GM12873 (cell line): ENCODE data around the gene TMEM87B.

Experiments used
- TF ChIP-seq, protein P1 (sequence below): IDR thresholded peaks from 2 replicates; pipeline ENCODE4 v1.5.1; 2012; ENCODE audit warnings: low read depth, mild to moderate bottlenecking, moderate library complexity, low read length, control low read depth; ENCODE audit not compliant: insufficient read depth; ENCODE audit errors: missing control alignments

TMEM87B gene

GRCh38 chr2:112162341-112162740 lies 107.3 kb downstream of the TMEM87B start:
- TF ChIP-seq, protein P1, sequence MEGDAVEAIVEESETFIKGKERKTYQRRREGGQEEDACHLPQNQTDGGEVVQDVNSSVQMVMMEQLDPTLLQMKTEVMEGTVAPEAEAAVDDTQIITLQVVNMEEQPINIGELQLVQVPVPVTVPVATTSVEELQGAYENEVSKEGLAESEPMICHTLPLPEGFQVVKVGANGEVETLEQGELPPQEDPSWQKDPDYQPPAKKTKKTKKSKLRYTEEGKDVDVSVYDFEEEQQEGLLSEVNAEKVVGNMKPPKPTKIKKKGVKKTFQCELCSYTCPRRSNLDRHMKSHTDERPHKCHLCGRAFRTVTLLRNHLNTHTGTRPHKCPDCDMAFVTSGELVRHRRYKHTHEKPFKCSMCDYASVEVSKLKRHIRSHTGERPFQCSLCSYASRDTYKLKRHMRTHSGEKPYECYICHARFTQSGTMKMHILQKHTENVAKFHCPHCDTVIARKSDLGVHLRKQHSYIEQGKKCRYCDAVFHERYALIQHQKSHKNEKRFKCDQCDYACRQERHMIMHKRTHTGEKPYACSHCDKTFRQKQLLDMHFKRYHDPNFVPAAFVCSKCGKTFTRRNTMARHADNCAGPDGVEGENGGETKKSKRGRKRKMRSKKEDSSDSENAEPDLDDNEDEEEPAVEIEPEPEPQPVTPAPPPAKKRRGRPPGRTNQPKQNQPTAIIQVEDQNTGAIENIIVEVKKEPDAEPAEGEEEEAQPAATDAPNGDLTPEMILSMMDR, result no peak

DNA sequence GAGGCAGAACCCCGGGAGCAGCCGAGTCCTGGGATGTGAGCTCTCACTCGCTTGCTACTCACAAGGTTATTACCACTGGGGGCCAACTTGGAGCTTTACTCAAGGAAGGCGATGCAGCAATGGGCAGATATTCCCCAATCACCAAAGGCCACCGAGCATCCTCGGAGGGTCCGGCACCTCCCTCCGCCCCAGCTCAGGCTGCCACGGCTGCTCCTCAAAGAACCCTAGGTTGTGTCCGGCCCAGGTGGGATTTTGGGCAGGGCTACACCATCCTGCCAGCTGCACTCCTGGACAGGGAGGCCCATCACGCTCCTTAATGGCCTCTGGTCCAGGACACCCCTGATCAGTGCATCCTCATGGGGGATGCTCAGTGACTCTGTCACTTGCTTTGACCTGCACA lies 107.9 kb downstream of the TMEM87B start:
- TF ChIP-seq, protein P1, result no peak

DNA sequence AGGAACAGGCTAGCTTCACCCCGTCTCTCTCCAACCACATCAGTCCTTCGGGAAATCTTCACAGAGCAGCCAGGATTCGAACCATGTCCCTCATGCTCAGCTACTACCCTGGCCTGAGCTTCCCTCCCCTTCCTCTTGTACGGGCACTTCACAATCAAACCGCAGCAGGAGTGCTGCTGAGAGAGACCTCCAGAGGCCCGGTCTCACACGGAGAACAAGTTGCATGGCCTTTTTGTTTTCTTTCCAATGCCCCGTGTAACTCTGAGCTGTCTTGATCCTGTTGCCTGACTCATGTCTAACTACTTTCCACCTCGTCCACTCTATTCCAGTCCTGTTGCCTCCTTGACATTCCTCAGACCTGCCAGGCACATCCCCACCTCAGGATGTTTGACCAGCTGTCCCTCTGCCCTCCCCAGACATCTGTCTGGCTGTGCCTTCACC lies 108.5 kb downstream of the TMEM87B start:
- TF ChIP-seq, protein P1, result no peak

DNA sequence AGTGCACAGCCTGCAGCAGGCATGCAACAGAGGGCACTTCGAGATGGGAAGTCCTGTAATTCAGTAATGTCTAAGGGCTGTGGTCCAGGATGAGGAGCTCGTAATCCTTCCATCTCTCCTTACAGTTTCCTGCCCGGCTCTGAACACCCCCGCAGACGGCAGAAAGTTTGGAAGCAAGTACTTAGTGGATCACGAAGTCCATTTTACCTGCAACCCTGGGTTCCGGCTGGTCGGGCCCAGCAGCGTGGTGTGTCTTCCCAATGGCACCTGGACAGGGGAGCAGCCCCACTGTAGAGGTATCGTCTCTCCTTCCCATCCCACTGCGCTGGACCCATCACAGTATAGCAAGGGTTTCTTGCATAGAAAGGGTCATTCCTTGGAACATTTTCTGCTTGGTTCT lies 109.8 kb downstream of the TMEM87B start:
- TF ChIP-seq, protein P1, result no peak

- TF ChIP-seq, protein P1, result no peak
Measured at GRCh38 chr2:112165296-112165695, 110.2 kb downstream of the TMEM87B start.

DNA sequence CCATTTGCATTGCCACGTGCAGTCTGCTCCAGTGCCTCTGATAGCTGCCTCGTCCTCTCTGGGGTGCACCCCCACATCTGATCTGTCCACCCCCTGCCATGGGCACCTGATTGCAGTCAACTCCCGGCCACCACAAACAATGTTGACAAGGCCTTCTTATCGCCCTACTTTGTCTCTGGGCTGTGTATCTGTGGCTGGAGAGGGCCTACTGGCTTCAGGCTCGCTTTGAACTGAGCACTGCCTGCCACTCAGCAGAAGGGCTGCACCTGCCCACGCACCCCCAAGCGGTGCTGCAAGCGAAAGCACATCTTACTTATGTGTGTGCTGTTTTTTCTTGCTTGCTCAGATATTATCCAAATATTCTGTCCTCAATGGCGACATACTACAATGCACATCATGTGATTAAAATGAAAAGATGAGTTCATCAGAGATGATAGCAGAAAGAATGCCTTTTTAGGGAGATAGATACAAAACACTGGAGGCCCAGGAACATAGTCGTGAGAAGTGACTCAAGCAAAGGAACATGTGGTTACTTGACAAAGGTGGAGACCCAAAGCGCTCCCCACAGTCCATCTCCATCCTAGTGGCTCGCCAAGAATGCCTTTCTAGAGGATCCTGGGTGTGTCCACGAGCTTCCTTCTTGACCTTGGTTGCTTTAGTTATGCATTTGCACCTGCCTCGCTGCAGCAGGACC lies 111.9 kb downstream of the TMEM87B start:
- TF ChIP-seq, protein P1, result no peak

GRCh38 chr2:112168422-112169124 lies 113.5 kb downstream of the TMEM87B start:
- TF ChIP-seq, protein P1, result no peak
